Nephron progenitor cell (in vitro differentiated cells): ENCODE results near the gene AP3M1.

ENCODE experiments used
- DNase-seq: peaks from one replicate; pipeline ENCODE4 v3.0.0; 2021
- H3K27ac Mint-ChIP-seq: 2 replicates; pipeline ENCODE4 v1.8.0; 2021; ENCODE audit warnings: mild to moderate bottlenecking, moderate library complexity, mixed read lengths
- H3K27me3 Mint-ChIP-seq: 2 replicates; pipeline ENCODE4 v1.8.0; 2021; ENCODE audit warnings: mild to moderate bottlenecking, low read depth, mixed read lengths; ENCODE audit not compliant: poor library complexity
- H3K36me3 Mint-ChIP-seq: 2 replicates; pipeline ENCODE4 v1.8.0; 2021; ENCODE audit warnings: low read depth, mixed read lengths
- H3K4me1 Mint-ChIP-seq: 2 replicates; pipeline ENCODE4 v1.8.0; 2021; ENCODE audit warnings: mixed read lengths
- H3K4me3 Mint-ChIP-seq: 2 replicates; pipeline ENCODE4 v1.8.0; 2021; ENCODE audit warnings: mild to moderate bottlenecking, moderate library complexity, mixed read lengths
- H3K9me3 Mint-ChIP-seq: 2 replicates; pipeline ENCODE4 v1.8.0; 2021; ENCODE audit warnings: mild to moderate bottlenecking, moderate library complexity, mixed read lengths
- CTCF ChIP-seq: fragments of 200-600 bp; sonication (generic); IDR thresholded peaks from 2 replicates; pipeline ENCODE4 v1.5.0; 2021; ENCODE audit warnings: antibody characterized with exemption

AP3M1 gene, protein sequence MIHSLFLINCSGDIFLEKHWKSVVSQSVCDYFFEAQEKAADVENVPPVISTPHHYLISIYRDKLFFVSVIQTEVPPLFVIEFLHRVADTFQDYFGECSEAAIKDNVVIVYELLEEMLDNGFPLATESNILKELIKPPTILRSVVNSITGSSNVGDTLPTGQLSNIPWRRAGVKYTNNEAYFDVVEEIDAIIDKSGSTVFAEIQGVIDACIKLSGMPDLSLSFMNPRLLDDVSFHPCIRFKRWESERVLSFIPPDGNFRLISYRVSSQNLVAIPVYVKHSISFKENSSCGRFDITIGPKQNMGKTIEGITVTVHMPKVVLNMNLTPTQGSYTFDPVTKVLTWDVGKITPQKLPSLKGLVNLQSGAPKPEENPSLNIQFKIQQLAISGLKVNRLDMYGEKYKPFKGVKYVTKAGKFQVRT

GRCh38 chr10:74150204-74150989, at the start of gene AP3M1:
Gene AP3M1, minus strand, starts transcription at chr10:74150828. Its CDS starts 12,449 bp downstream, at chr10:74138379.
- Mint-ChIP-seq H3K4me3 (no peak within 1 kb of the TSS), H3K36me3 (peaks cover 20% of the 10 kb centered on the region), H3K27ac (no peak within 1 kb of the TSS), H3K27me3 (no peaks in the 10 kb centered on the region), H3K9me3 (no peaks in the 10 kb centered on the region), H3K4me1 (peaks cover 37% of the 10 kb centered on the region)
- DNase-seq, result peak; percentile 73
- TF ChIP-seq CTCF, result no peak

DNA sequence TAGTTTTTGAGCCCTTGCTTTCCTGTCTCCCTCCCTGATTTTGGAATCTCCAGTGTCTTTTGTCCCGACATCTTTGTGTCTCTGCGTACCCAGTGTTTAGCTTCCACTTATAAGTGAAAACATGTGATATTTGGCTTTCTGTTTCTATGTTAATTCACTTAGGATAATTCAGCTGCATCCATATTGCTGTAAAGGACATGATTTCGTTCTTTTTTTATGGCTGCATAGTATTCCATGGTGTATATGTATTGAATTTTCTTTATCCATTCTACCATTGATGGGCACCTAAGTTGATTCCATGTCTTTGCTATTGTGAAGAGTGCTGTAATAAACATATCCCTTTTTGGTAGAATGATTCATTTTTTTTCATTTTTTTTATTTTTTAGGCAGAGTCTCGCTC, 48.7 kb upstream of the AP3M1 start:
- no peak overlapping the region for H3K27ac Mint-ChIP-seq
- H3K4me3 Mint-ChIP-seq, result no peak overlapping the region
- TF ChIP-seq CTCF, result no peak
- H3K36me3 Mint-ChIP-seq, result no peaks in the 10 kb centered on the region
- H3K9me3 Mint-ChIP-seq, result no peaks in the 10 kb centered on the region
- H3K4me1 Mint-ChIP-seq, result no peaks in the 10 kb centered on the region
- DNase-seq, result no peak
- no peaks in the 10 kb centered on the region for H3K27me3 Mint-ChIP-seq

- Mint-ChIP-seq H3K27ac (no peak overlapping the region), H3K4me1 (peaks cover 8% of the 10 kb centered on the region), H3K4me3 (no peak overlapping the region), H3K27me3 (no peaks in the 10 kb centered on the region), H3K36me3 (no peaks in the 10 kb centered on the region), H3K9me3 (no peaks in the 10 kb centered on the region)
- no peak for TF ChIP-seq CTCF
- no peak for DNase-seq
Measured at GRCh38 chr10:74194999-74195398, 44.4 kb upstream of the AP3M1 start.

GRCh38 chr10:74194545-74194944, 43.9 kb upstream of the AP3M1 start:
- Mint-ChIP-seq H3K4me3 (no peak overlapping the region), H3K36me3 (peaks cover 3% of the 10 kb centered on the region), H3K4me1 (peaks cover 8% of the 10 kb centered on the region), H3K9me3 (peaks cover 3% of the 10 kb centered on the region), H3K27ac (no peak overlapping the region), H3K27me3 (no peaks in the 10 kb centered on the region)
- no peak for TF ChIP-seq CTCF
- DNase-seq, result no peak

- Mint-ChIP-seq H3K27me3 (no peaks in the 10 kb centered on the region), H3K36me3 (peaks cover 11% of the 10 kb centered on the region), H3K4me1 (peaks cover 8% of the 10 kb centered on the region), H3K9me3 (peaks cover 4% of the 10 kb centered on the region), H3K4me3 (no peak overlapping the region), H3K27ac (no peak overlapping the region)
- DNase-seq, result no peak
- TF ChIP-seq CTCF, result no peak
Measured at GRCh38 chr10:74190494-74190893, 39.9 kb upstream of the AP3M1 start.
